Stomach smooth muscle (tissue), 2 donors: ENCODE data around the gene ABHD2.

ENCODE experiments used
- H3K27ac ChIP-seq: one replicate; pipeline ENCODE4 v1.7.0; 2013; ENCODE audit warnings: mild to moderate bottlenecking, low read length, inconsistent platforms
- H3K27me3 ChIP-seq, 2 donors: one replicate each; pipeline ENCODE4 v1.7.0; 2013; ENCODE audit warnings: low read length in 2 of 2; ENCODE audit not compliant: insufficient read depth in 2 of 2, control insufficient read depth in 1 of 2
- H3K36me3 ChIP-seq, 2 donors: one replicate each; pipeline ENCODE4 v1.7.0; 2013; ENCODE audit warnings: low read length in 2 of 2; ENCODE audit not compliant: control insufficient read depth in 2 of 2, insufficient read depth in 2 of 2
- H3K4me1 ChIP-seq: one replicate; pipeline ENCODE4 v1.7.0; 2013; ENCODE audit warnings: low read length; ENCODE audit not compliant: control insufficient read depth, insufficient read depth
- H3K4me3 ChIP-seq, 2 donors: one replicate each; pipeline ENCODE4 v1.7.0; 2013; ENCODE audit warnings: low read length in 2 of 2
- H3K9ac ChIP-seq, 2 donors: one replicate each; pipeline ENCODE4 v1.7.0; 2013; ENCODE audit warnings: low read length in 2 of 2, mild to moderate bottlenecking in 1 of 2
- H3K9me3 ChIP-seq, 2 donors: one replicate each; pipeline ENCODE4 v1.7.0; 2013; ENCODE audit warnings: low read length in 2 of 2; ENCODE audit not compliant: control insufficient read depth in 2 of 2
- donor health status: healthy.
- donor health status: Pancreatic carcinoma.

ABHD2 gene

GRCh38 chr15:89198196-89198595 lies 109.9 kb downstream of the ABHD2 start:
- no peaks in the 10 kb centered on the region for H3K27me3 ChIP-seq
- no peak overlapping the region for H3K27ac ChIP-seq
- peaks cover 2% of the 10 kb centered on the region for H3K4me1 ChIP-seq
- no peak overlapping the region for H3K4me3 ChIP-seq
- no peak overlapping the region for H3K9ac ChIP-seq
- H3K9me3 ChIP-seq, result no peaks in the 10 kb centered on the region
- H3K36me3 ChIP-seq, result peaks cover 25 to 34% of the 10 kb centered on the region in 2 donors

GRCh38 chr15:89198934-89199333 lies 110.7 kb downstream of the ABHD2 start:
- H3K36me3 ChIP-seq, result peaks cover 23 to 31% of the 10 kb centered on the region in 2 donors
- no peaks in the 10 kb centered on the region for H3K9me3 ChIP-seq
- no peak overlapping the region for H3K9ac ChIP-seq
- no peak overlapping the region for H3K27ac ChIP-seq
- peaks cover 2% of the 10 kb centered on the region for H3K4me1 ChIP-seq
- H3K4me3 ChIP-seq, result no peak overlapping the region
- H3K27me3 ChIP-seq, result no peaks in the 10 kb centered on the region

GRCh38 chr15:89199746-89200145 lies 111.5 kb downstream of the ABHD2 start:
- Histone ChIP-seq H3K9ac (no peak overlapping the region), H3K36me3 (peaks cover 18 to 28% of the 10 kb centered on the region in 2 donors), H3K4me1 (peaks cover 2% of the 10 kb centered on the region), H3K9me3 (no peaks in the 10 kb centered on the region), H3K27ac (no peak overlapping the region), H3K27me3 (no peaks in the 10 kb centered on the region), H3K4me3 (no peak overlapping the region)

- Histone ChIP-seq H3K4me1 (peaks cover 2% of the 10 kb centered on the region), H3K4me3 (no peak overlapping the region), H3K9ac (no peak overlapping the region), H3K36me3 (peaks cover 14 to 23% of the 10 kb centered on the region in 2 donors), H3K27ac (no peak overlapping the region), H3K9me3 (no peaks in the 10 kb centered on the region), H3K27me3 (no peaks in the 10 kb centered on the region)
Measured at GRCh38 chr15:89200182-89200581, 111.9 kb downstream of the ABHD2 start.

DNA sequence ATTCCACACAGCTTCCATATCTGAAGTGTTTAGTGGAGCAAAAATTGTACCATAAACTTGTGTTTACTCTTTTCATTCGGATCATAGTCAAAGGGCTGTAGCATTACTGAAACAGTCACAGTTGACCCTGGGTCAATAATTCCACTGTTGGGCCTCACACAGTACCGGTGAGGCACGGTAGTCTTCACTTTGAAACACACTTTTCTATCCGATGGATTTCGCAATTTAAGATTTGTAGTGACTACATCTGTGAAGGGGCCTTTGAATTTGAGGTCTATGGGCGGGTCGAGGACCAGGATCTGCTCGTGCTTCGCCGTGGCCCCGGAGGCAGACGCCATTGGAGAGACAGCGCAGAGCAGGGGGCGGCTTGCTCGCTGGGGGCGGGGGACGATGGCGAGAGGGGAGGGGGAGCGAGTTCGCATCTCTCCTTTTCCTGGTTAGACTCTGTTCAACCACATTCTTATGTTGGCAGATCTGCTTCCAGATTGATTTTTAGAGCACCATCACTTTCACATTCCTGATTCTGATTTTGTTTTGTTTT lies 113.3 kb downstream of the ABHD2 start:
- Histone ChIP-seq H3K4me3 (no peak overlapping the region), H3K9ac (no peak overlapping the region), H3K4me1 (peaks cover 2% of the 10 kb centered on the region), H3K9me3 (no peaks in the 10 kb centered on the region), H3K27ac (no peak overlapping the region), H3K36me3 (peaks cover 7 to 12% of the 10 kb centered on the region in 2 donors), H3K27me3 (no peaks in the 10 kb centered on the region)

DNA sequence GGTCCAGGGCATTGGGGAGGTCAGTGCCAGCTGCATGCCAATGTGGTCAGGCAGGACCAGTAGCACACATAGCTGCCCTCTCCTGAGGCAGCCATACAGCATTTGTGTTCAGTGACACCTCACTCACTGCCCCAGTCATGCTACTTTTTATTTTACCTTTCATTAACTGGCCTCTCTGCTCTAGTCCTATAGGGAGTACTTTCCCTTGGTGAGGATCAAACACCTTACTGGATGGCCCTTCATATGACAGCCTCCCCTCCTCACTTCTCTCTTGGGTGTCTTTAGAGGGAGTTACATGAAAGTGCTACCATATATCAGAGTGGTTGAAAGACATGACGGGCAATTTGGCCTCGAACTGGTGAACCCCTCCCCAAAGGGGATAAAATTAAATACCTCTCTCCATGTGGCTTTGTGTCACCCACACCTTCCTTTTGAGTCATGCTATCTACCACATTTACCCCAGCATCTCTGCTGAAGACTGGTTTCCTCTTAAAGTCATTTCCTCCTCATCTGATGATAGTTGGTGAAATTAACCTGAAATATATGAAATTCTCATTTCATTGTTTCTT lies 115.5 kb downstream of the ABHD2 start:
- Histone ChIP-seq H3K4me3 (no peak overlapping the region), H3K9me3 (no peaks in the 10 kb centered on the region), H3K4me1 (peaks cover 5% of the 10 kb centered on the region), H3K36me3 (peaks cover 0 to 3% of the 10 kb centered on the region in 2 donors), H3K27ac (no peak overlapping the region), H3K9ac (no peak overlapping the region), H3K27me3 (no peaks in the 10 kb centered on the region)

- Histone ChIP-seq H3K4me3 (no peak overlapping the region), H3K27ac (no peak overlapping the region), H3K27me3 (no peaks in the 10 kb centered on the region), H3K4me1 (peaks cover 5% of the 10 kb centered on the region), H3K9ac (no peak overlapping the region), H3K36me3 (no peaks in the 10 kb centered on the region), H3K9me3 (no peaks in the 10 kb centered on the region)
Measured at GRCh38 chr15:89205991-89206585, 117.8 kb downstream of the ABHD2 start.

DNA sequence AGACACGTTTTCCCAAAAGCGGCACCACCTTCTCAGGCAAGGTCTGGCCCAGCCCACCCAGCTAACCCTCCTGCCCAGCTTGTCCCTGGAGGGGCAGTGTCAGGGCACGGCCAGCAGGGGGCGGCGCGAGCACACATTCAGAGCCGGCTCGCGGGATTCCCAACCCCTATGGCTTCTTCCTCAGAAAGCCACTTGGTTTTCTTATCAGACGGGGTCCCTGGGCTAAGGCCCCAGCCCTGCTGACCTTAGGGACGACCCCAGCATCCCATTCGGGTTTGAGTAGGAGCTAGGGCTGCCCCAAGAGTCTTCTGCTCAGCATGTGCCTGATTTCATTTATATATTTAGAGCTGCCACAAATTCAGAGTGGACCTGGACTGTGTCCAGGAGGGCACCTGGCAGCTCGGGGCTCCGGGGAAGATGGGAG lies 118.7 kb downstream of the ABHD2 start:
- H3K36me3 ChIP-seq, result no peaks in the 10 kb centered on the region
- H3K4me1 ChIP-seq, result peaks cover 5% of the 10 kb centered on the region
- H3K27ac ChIP-seq, result no peak overlapping the region
- H3K9me3 ChIP-seq, result no peaks in the 10 kb centered on the region
- H3K4me3 ChIP-seq, result peak overlapping the region; percentile 50 to 70
- H3K9ac ChIP-seq, result no peak overlapping the region
- H3K27me3 ChIP-seq, result no peaks in the 10 kb centered on the region

DNA sequence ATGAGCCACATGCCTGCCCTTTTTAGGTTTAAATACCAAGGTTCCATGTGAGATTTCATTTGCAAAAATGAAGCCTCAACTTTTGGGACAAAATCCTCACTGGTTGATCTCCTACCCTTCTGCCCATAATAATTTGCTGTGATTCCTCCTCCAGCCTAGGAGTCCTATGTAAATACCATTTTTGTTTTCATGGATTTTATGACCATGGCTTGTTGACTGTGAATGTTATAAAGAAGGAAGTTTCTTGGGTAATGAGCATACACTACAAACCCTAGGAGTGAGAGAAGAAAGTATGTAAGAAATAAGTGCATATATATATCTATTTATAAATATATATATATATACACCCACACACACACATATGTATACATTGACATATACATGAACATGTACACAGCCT lies 120.0 kb downstream of the ABHD2 start:
- Histone ChIP-seq H3K27me3 (no peaks in the 10 kb centered on the region), H3K9me3 (no peaks in the 10 kb centered on the region), H3K4me3 (no peak overlapping the region), H3K27ac (no peak overlapping the region), H3K36me3 (no peaks in the 10 kb centered on the region), H3K9ac (no peak overlapping the region), H3K4me1 (peaks cover 5% of the 10 kb centered on the region)

DNA sequence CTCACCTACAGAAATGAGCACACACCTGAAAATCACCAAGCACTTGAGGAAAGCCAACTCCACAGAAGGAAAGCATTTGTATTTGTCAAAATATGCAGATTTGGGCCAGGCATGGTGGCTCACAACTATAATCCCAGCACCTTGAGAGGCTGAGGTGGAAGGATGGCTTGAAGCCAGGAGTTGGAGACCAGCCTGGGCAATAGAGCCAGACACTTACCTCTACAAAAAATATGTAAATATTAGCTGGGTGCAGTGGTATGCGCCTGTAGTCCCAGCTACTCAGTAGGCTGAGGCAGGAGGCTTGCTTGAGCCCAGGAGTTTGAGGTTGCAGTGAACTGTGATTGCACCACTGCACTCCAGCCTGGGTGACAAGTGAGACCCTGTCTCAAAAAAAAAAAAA lies 120.8 kb downstream of the ABHD2 start:
- Histone ChIP-seq H3K36me3 (no peaks in the 10 kb centered on the region), H3K4me3 (no peak overlapping the region), H3K9me3 (no peaks in the 10 kb centered on the region), H3K4me1 (peaks cover 5% of the 10 kb centered on the region), H3K27me3 (no peaks in the 10 kb centered on the region), H3K9ac (no peak overlapping the region), H3K27ac (no peak overlapping the region)

DNA sequence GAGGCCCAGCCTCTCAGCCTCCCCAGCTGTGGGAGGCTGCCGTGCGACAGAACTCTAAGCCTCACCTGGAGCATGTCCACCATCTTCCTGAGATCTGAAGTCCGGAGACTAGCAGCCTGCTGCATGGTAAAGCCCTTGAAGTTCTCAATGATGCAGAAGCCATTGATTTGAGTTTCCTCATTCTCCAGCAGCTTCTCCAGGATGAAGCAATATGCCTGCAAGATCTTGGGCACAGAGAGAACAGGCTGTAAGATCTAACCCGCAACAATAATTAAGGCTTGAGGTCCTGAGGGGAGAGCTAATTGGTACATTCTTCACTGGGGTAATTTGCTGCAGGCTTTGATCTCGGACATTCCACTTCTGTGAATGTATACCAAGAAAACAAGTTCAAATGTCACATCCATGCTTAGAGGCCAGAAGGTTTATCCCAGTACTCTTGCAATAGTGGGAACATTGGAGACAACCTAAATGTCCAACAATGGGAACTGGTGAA lies 123.5 kb downstream of the ABHD2 start:
- Histone ChIP-seq H3K9ac (no peak overlapping the region), H3K9me3 (no peaks in the 10 kb centered on the region), H3K4me3 (no peak overlapping the region), H3K27me3 (no peaks in the 10 kb centered on the region), H3K4me1 (peaks cover 4% of the 10 kb centered on the region), H3K27ac (no peak overlapping the region), H3K36me3 (no peaks in the 10 kb centered on the region)
